ENCODE results near the gene PTPN7.

DNA sequence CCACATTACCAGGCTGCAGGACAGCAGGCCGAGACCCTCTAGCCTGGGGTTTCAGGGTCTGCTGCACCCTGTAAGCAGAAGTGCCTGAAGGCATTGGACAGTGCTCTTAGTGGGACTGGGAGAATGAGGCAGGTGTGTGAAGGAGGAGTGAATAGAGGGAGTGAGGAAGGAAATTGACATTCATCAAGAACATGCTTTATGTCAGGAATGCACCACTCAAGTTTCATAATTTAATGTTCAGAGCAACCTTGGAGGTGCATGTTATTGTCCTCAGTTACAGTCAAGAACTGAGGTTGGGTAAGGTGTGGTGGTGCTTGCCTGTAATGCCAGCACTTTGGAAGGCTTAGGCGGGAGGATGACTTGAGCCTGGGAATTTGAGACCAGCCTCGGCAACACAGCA lies 49.4 kb downstream of the PTPN7 start:
- TF ChIP-seq, protein P1, sequence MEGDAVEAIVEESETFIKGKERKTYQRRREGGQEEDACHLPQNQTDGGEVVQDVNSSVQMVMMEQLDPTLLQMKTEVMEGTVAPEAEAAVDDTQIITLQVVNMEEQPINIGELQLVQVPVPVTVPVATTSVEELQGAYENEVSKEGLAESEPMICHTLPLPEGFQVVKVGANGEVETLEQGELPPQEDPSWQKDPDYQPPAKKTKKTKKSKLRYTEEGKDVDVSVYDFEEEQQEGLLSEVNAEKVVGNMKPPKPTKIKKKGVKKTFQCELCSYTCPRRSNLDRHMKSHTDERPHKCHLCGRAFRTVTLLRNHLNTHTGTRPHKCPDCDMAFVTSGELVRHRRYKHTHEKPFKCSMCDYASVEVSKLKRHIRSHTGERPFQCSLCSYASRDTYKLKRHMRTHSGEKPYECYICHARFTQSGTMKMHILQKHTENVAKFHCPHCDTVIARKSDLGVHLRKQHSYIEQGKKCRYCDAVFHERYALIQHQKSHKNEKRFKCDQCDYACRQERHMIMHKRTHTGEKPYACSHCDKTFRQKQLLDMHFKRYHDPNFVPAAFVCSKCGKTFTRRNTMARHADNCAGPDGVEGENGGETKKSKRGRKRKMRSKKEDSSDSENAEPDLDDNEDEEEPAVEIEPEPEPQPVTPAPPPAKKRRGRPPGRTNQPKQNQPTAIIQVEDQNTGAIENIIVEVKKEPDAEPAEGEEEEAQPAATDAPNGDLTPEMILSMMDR (conservative IDR thresholded peaks at IDR 0.05), result no peak
- TF ChIP-seq ZFX (IDR thresholded peaks at IDR 0.05), result no peak

Data from C4-2B (cell line).